B cell (primary cell): ENCODE data around the gene ZNF492. TPM values are rescaled to one million over a fixed set of nuclear protein-coding genes. Genes with fewer than 3 reads are reported as not detected.

ENCODE experiments used
- ATAC-seq: fragments of 200-7000 bp; cut with Tn5 transposase; one replicate; pipeline ENCODE4 v1.10.0; 2021; ENCODE audit warnings: low read depth, mild to moderate bottlenecking, moderate number of reproducible peaks, moderate library complexity
- CTCF ChIA-PET: fragments of 350-600 bp; sonication (Branson Sonifier 250); formaldehyde crosslinking; loops from one replicate; lab custom pipeline; 2021; ENCODE audit warnings: antibody characterized with exemption, inconsistent platforms; lab: Charles Lee
- POLR2A ChIA-PET: fragments of 350-600 bp; sonication (Branson Sonifier 250); formaldehyde crosslinking; loops from one replicate; lab custom pipeline; 2021; ENCODE audit warnings: antibody characterized with exemption; lab: Charles Lee
- DNase-seq: peaks from one replicate; pipeline ENCODE4 v3.0.0; 2013
- H2AFZ ChIP-seq: 2 replicates; pipeline ENCODE4 v1.6.1; 2012; ENCODE audit warnings: mild to moderate bottlenecking, low read depth, low read length; ENCODE audit not compliant: insufficient read depth, poor library complexity, severe bottlenecking
- H3K27ac ChIP-seq, 2 donors: 1 replicate in 1 of 2; 2 replicates in 1 of 2; pipeline ENCODE4 v1.5.1; 2012 to 2013; ENCODE audit warnings: low read length in 2 of 2, mild to moderate bottlenecking in 2 of 2, moderate library complexity in 1 of 2
- H3K27me3 ChIP-seq, 4 experiments: fragments of 200-600 bp in 1 of 4; sonication (generic) in 1 of 4; replicated peaks in 1 of 4; 1 replicate in 2 of 4; 2 replicates in 2 of 4; pipeline versions ENCODE4 v1.6.1 to v1.7.0; 2013 to 2016; ENCODE audit warnings: low read length in 3 of 4, mild to moderate bottlenecking in 2 of 4, mixed read lengths in 1 of 4, moderate library complexity in 1 of 4; ENCODE audit not compliant: insufficient read depth in 4 of 4, control insufficient read depth in 3 of 4; ENCODE audit errors: control extremely low read depth in 1 of 4
- H3K36me3 ChIP-seq, 2 experiments: replicated peaks in 1 of 2; 1 replicate in 1 of 2; 2 replicates in 1 of 2; pipeline versions ENCODE4 v1.6.1 to v1.7.1; 2013; ENCODE audit warnings: low read length in 1 of 2; ENCODE audit not compliant: insufficient read depth in 2 of 2, control insufficient read depth in 1 of 2; ENCODE audit errors: control extremely low read depth in 1 of 2, extremely low read depth in 1 of 2
- H3K4me1 ChIP-seq, 2 donors: fragments of 200-600 bp in 1 of 2; sonication (generic) in 1 of 2; 1 replicate in 1 of 2; 2 replicates in 1 of 2; pipeline versions ENCODE4 v1.5.1 to v1.6.1; 2013 to 2017; ENCODE audit warnings: low read length in 2 of 2; ENCODE audit not compliant: control insufficient read depth in 2 of 2, insufficient read depth in 2 of 2
- H3K4me2 ChIP-seq: replicated peaks from 2 replicates; pipeline ENCODE3; 2012; ENCODE audit warnings: mild to moderate bottlenecking, low read depth, low read length; ENCODE audit not compliant: poor library complexity, severe bottlenecking
- H3K4me3 ChIP-seq, 5 experiments: fragments of 200-600 bp in 1 of 5; sonication (generic) in 1 of 5; 1 replicate in 3 of 5; 2 replicates in 2 of 5; pipeline versions ENCODE4 v1.5.1 to v1.7.0; 2011 to 2016; ENCODE audit warnings: low read length in 4 of 5, mild to moderate bottlenecking in 4 of 5, low read depth in 2 of 5, control low read depth in 1 of 5, moderate library complexity in 1 of 5; ENCODE audit not compliant: insufficient read depth in 1 of 5; ENCODE audit errors: control extremely low read depth in 1 of 5, extremely low read depth in 1 of 5
- H3K79me2 ChIP-seq: fragments of 200-600 bp; sonication (generic); one replicate; pipeline ENCODE4 v1.6.0; 2016; ENCODE audit warnings: low read length; ENCODE audit not compliant: control insufficient read depth, insufficient read depth
- H3K9ac ChIP-seq: fragments of 200-600 bp; sonication (generic); 2 replicates; pipeline ENCODE4 v1.6.1; 2017; ENCODE audit warnings: mild to moderate bottlenecking, low read length, moderate library complexity
- H3K9me3 ChIP-seq, 3 donors: one replicate each; pipeline versions ENCODE4 v1.6.1 to v1.7.1; 2013; ENCODE audit warnings: low read length in 2 of 3; ENCODE audit not compliant: control insufficient read depth in 2 of 3, insufficient read depth in 1 of 3; ENCODE audit errors: control extremely low read depth in 1 of 3
- H4K20me1 ChIP-seq: 2 replicates; pipeline ENCODE4 v1.6.0; 2012; ENCODE audit warnings: mild to moderate bottlenecking, low read length; ENCODE audit not compliant: insufficient read depth, control insufficient read depth, poor library complexity, severe bottlenecking
- H3K27ac Mint-ChIP-seq: one replicate; pipeline ENCODE4 v1.8.0; 2021; ENCODE audit warnings: mixed read lengths
- H3K27me3 Mint-ChIP-seq: one replicate; pipeline ENCODE4 v1.8.0; 2021; ENCODE audit warnings: mixed read lengths
- H3K4me1 Mint-ChIP-seq: one replicate; pipeline ENCODE4 v1.8.0; 2021; ENCODE audit warnings: mixed read lengths
- H3K4me3 Mint-ChIP-seq: one replicate; pipeline ENCODE4 v1.8.0; 2021; ENCODE audit warnings: mixed read lengths
- H3K9me3 Mint-ChIP-seq: one replicate; pipeline ENCODE4 v1.8.0; 2022; ENCODE audit warnings: mixed read lengths; ENCODE audit not compliant: insufficient read depth
- EZH2 ChIP-seq: IDR thresholded peaks from 2 replicates; pipeline ENCODE4 v1.6.1; 2012; ENCODE audit warnings: borderline replicate concordance, low read depth, mild to moderate bottlenecking, moderate library complexity, low read length; ENCODE audit not compliant: insufficient read depth, poor library complexity, severe bottlenecking
- WGBS: methylation state at CpG from one replicate; pipeline ENCODE4 v1.1.5; 2013; ENCODE audit warnings: missing lambda C conversion rate; ENCODE audit not compliant: insufficient coverage; 5-methylcytosine and 5-hydroxymethylcytosine counted together
- intact Hi-C: fragments of 100-400 bp; cut with micrococcal nuclease; formaldehyde crosslinking; loops from one replicate; pipeline ENCODE4 v1.10.0; 2022
- polyA plus RNA-seq: library from polyadenylated mRNA; depleted of rRNA; stranded (reverse); fragments of >200 nt; gene quantifications from 2 replicates; pipeline ENCODE4 v1.2.3, GENCODE V29; 2012
- total RNA-seq, 2 donors: library from RNA; stranded (reverse); fragments of 120-200 nt in 1 of 2; gene quantifications; 1 replicate in 1 of 2; 2 replicates in 1 of 2; pipeline versions ENCODE4 v1.2.3 to v1.2.4, GENCODE V29; 2013 to 2022
- TF ChIP-seq, protein P1 (sequence below): fragments of 200-600 bp; IDR thresholded peaks from one replicate; pipeline ENCODE4 v1.8.0; 2022; ENCODE audit warnings: antibody characterized with exemption, mild to moderate bottlenecking

ZNF492 gene
- total and polyA plus RNA-seq, 2 donors (not counting 1 experiment from before 2014, with no cell fraction given) = 0.37 to 1.2 TPM

DNA sequence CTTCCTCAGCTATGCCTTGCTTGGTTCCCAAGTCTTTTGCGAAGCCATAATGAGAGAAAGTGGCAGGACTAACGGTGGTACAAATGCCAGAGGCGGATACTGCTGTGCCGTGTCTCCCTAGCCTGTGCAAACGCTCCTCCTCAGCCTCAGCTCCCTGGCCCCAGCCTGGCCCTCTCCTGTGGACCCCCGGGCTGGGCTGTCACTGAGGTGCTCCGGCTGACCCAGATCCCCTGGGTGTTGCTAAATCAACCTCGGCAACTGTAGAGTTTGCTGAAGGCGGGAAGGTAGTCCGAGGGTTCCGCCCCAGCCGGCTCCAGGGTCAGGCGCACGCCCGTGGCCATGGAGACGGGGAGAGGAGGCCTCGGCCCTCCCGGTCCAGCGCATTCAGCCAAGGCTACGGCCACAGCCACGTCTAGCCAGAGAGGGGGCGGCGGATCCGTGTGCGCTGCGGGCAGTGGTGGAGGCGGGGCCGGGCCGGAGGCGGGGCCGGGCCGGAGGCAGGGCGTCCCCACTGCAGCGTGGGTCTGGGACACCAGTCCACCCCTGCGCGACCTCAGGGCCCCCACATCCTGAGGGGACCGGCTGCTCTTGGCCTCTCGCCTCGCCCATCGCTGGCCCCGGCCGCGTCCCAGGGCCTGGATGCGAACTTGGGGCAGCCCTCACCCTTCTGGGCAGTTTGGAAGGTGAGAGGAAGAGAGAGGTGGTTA, 16.4 kb upstream of the ZNF492 start:
- Mint-ChIP-seq H3K4me3 (no peak overlapping the region), H3K27me3 (peaks cover 6% of the 10 kb centered on the region), H3K4me1 (no peaks in the 10 kb centered on the region), H3K27ac (no peak overlapping the region), H3K9me3 (peaks cover 8% of the 10 kb centered on the region)
- Histone ChIP-seq H4K20me1 (no peaks in the 10 kb centered on the region), H2AFZ (no peak overlapping the region), H3K4me2 (no peak overlapping the region), H3K27ac (no peak overlapping the region), H3K9me3 (peaks cover 0 to 52% (median 1%) of the 10 kb centered on the region in 3 donors), H3K4me3 (no peak overlapping the region), H3K4me1 (no peaks in the 10 kb centered on the region), H3K9ac (no peak overlapping the region), H3K79me2 (no peaks in the 10 kb centered on the region), H3K27me3 (peaks cover 0 to 2% (median 0%) of the 10 kb centered on the region in 4 experiments), H3K36me3 (no peaks in the 10 kb centered on the region)
- ATAC-seq (no peak), DNase-seq (no peak)
- no peak for TF ChIP-seq EZH2
- TF ChIP-seq, protein P1, sequence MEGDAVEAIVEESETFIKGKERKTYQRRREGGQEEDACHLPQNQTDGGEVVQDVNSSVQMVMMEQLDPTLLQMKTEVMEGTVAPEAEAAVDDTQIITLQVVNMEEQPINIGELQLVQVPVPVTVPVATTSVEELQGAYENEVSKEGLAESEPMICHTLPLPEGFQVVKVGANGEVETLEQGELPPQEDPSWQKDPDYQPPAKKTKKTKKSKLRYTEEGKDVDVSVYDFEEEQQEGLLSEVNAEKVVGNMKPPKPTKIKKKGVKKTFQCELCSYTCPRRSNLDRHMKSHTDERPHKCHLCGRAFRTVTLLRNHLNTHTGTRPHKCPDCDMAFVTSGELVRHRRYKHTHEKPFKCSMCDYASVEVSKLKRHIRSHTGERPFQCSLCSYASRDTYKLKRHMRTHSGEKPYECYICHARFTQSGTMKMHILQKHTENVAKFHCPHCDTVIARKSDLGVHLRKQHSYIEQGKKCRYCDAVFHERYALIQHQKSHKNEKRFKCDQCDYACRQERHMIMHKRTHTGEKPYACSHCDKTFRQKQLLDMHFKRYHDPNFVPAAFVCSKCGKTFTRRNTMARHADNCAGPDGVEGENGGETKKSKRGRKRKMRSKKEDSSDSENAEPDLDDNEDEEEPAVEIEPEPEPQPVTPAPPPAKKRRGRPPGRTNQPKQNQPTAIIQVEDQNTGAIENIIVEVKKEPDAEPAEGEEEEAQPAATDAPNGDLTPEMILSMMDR = no peak
- POLR2A ChIA-PET = no interaction called here
- intact Hi-C loops = no loop called here
- WGBS = 52% methylated on average over 44 of the region's 44 CpGs
- CTCF ChIA-PET = no interaction called here

DNA sequence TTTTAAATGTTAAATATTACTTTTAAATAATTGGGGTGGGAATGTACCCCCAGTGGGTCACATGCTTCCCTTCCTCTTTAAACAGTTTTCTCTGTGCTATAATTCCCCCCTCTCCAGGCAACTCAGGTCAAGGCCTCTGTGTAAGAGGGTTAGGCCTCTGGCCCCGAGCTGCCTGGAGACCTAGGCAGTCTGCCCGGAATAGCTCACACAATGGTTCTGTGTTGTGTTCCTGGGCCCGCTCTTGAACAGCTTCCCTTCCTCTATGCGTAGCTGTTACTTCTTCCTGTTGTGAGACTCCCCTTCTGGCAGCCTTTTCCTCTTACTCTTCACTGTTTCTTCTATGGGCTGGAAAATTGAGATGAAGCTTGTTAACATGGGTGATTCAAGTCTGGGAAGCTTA, 14.8 kb upstream of the ZNF492 start:
- TF ChIP-seq, protein P1 = no peak
- TF ChIP-seq EZH2 = no peak
- Histone ChIP-seq H4K20me1 (no peaks in the 10 kb centered on the region), H3K4me2 (no peak overlapping the region), H3K79me2 (no peaks in the 10 kb centered on the region), H2AFZ (no peak overlapping the region), H3K4me3 (no peak overlapping the region), H3K27me3 (peaks cover 0 to 10% (median 0%) of the 10 kb centered on the region in 4 experiments), H3K9ac (no peak overlapping the region), H3K36me3 (no peaks in the 10 kb centered on the region), H3K9me3 (peaks cover 0 to 59% (median 1%) of the 10 kb centered on the region in 3 donors), H3K27ac (no peak overlapping the region), H3K4me1 (no peaks in the 10 kb centered on the region)
- DNase-seq (no peak), ATAC-seq (no peak)
- no peak overlapping the region for H3K27ac Mint-ChIP-seq
- ChIA-PET CTCF (no interaction called here), POLR2A (no interaction called here)
- intact Hi-C loops = no loop called here
- WGBS = 45% methylated on average over 3 of the region's 4 CpGs
- peaks cover 6% of the 10 kb centered on the region for H3K9me3 Mint-ChIP-seq
- no peak overlapping the region for H3K4me3 Mint-ChIP-seq
- peaks cover 6% of the 10 kb centered on the region for H3K27me3 Mint-ChIP-seq
- H3K4me1 Mint-ChIP-seq = no peaks in the 10 kb centered on the region
